Esophagus squamous epithelium (tissue), 5 donors: ENCODE data around the gene CRYGB. TPM values are rescaled to one million over a fixed set of nuclear protein-coding genes. Genes with fewer than 3 reads are reported as not detected.
A peak's percentile ranks its signal among the peaks of the same experiment; 100 is the strongest.
"Not testable (repeated sequence)": the region's sequence is repeated elsewhere in the genome, so short reads cannot be mapped to it uniquely, and the experiment has no call there.

Experiments
- DNase-seq: peaks from one replicate; lab custom pipeline; 2025; lab: John Stamatoyannopoulos, UW
- H3K27ac ChIP-seq, 4 donors: fragments of 200-600 bp; sonication (generic); one replicate each; pipeline ENCODE4 v1.5.1; 2016 to 2019; ENCODE audit warnings: mild to moderate bottlenecking in 1 of 4
- H3K27me3 ChIP-seq, 4 donors: fragments of 200-600 bp; sonication (generic); 1 replicate in 3 of 4; 2 replicates in 1 of 4; pipeline versions ENCODE4 v1.5.1 to v1.6.0; 2017 to 2021; ENCODE audit warnings: antibody characterized with exemption in 1 of 4
- H3K36me3 ChIP-seq, 3 donors: fragments of 200-600 bp; sonication (generic); one replicate each; pipeline ENCODE4 v1.5.1; 2016 to 2019
- H3K4me1 ChIP-seq, 3 donors: fragments of 200-600 bp; sonication (generic); one replicate each; pipeline ENCODE4 v1.5.1; 2017 to 2019
- H3K4me3 ChIP-seq, 4 donors: fragments of 200-600 bp; sonication (generic); 1 replicate in 3 of 4; 2 replicates in 1 of 4; pipeline ENCODE4 v1.5.1; 2016 to 2019; ENCODE audit warnings: mild to moderate bottlenecking in 2 of 4, moderate library complexity in 1 of 4
- H3K9me3 ChIP-seq, 3 donors: fragments of 200-600 bp; sonication (generic); one replicate each; pipeline ENCODE4 v1.5.1; 2016 to 2019
- POLR2A ChIP-seq, 4 donors: fragments of 450-650 bp; IDR thresholded peaks; one replicate each; pipeline ENCODE4 v1.6.1; 2017; ENCODE audit warnings: antibody characterized with exemption in 4 of 4, mild to moderate bottlenecking in 4 of 4, moderate library complexity in 3 of 4
- WGBS, 2 donors: methylation state at CpG; one replicate each; pipeline ENCODE4 v1.1.5; 2018; 5-methylcytosine and 5-hydroxymethylcytosine counted together
- intact Hi-C: fragments of 100-400 bp; cut with DNase I; formaldehyde crosslinking; loops from one replicate; pipeline ENCODE4 v1.15.0; 2022
- total RNA-seq, 4 donors: library from RNA; depleted of rRNA; stranded (reverse); fragments of >200 nt; gene quantifications; one replicate each; pipeline ENCODE4 v1.1.0, GENCODE V29; 2016
- TF ChIP-seq, protein P1 (sequence below), 6 experiments: fragments of 450-650 bp in 4 of 6; fragments of 200-600 bp in 2 of 6; sonication (generic) in 2 of 6; IDR thresholded peaks; one replicate each; pipeline ENCODE4 v1.5.1; 2016 to 2019; ENCODE audit warnings: antibody characterized with exemption in 6 of 6, mild to moderate bottlenecking in 4 of 6, moderate library complexity in 4 of 6
- donor health status: DM: yes; HTN: yes; CAD: no.

CRYGB gene
- total RNA-seq, 4 donors from 2014 or later, result not detected

- Histone ChIP-seq H3K27me3 (peaks cover 0 to 12% (median 0%) of the 10 kb centered on the region in 4 donors), H3K36me3 (no peaks in the 10 kb centered on the region), H3K27ac (no peak overlapping the region), H3K9me3 (no peaks in the 10 kb centered on the region), H3K4me1 (peaks cover 0 to 1% (median 0%) of the 10 kb centered on the region in 3 donors), H3K4me3 (no peak overlapping the region)
- DNase-seq, result no peak
- intact Hi-C loops, result no loop called here
- TF ChIP-seq, protein P1, sequence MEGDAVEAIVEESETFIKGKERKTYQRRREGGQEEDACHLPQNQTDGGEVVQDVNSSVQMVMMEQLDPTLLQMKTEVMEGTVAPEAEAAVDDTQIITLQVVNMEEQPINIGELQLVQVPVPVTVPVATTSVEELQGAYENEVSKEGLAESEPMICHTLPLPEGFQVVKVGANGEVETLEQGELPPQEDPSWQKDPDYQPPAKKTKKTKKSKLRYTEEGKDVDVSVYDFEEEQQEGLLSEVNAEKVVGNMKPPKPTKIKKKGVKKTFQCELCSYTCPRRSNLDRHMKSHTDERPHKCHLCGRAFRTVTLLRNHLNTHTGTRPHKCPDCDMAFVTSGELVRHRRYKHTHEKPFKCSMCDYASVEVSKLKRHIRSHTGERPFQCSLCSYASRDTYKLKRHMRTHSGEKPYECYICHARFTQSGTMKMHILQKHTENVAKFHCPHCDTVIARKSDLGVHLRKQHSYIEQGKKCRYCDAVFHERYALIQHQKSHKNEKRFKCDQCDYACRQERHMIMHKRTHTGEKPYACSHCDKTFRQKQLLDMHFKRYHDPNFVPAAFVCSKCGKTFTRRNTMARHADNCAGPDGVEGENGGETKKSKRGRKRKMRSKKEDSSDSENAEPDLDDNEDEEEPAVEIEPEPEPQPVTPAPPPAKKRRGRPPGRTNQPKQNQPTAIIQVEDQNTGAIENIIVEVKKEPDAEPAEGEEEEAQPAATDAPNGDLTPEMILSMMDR (IDR thresholded peaks at IDR 0.05), result no peak
- TF ChIP-seq POLR2A (IDR thresholded peaks at IDR 0.05), result no peak
- WGBS, 2 donors, result 89 to 94% methylated on average over 3 of the region's 3 CpGs
Measured at GRCh38 chr2:208118918-208119317, 27.0 kb downstream of the CRYGB start.

DNA sequence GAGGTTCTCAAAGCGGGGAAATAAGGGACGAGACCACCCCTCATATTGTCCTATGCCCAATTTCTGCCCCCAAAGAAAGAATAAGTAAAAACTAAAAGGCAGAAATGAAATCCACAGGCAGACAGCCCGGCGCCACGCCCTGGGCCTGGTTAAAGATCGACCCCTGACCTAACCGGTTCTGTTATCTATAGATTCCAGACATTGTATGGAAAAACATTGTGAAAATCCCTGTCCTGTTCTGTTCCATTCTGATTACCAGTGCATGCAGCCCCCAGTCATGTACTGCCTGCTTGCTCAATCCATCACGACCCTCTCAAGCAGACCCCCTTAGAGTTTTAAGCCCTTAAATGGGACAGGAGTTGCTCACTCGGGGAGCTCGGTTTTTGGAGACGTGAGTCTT is 28.6 kb downstream of the CRYGB start:
- H3K36me3 ChIP-seq, intact Hi-C loops, H3K9me3 ChIP-seq, DNase-seq, H3K4me3 ChIP-seq, H3K4me1 ChIP-seq, H3K27ac ChIP-seq: not testable (repeated sequence)
- peaks cover 0 to 14% (median 0%) of the 10 kb centered on the region in 4 donors for H3K27me3 ChIP-seq
- 86 to 87% methylated on average over 11 of the region's 11 CpGs for WGBS, 2 donors

GRCh38 chr2:208112969-208113368 is 33.0 kb downstream of the CRYGB start:
- intact Hi-C loops, result no loop called here
- 41 to 51% methylated on average over 6 to 7 of the region's 7 CpGs for WGBS, 2 donors
- Histone ChIP-seq H3K36me3 (no peaks in the 10 kb centered on the region), H3K4me3 (no peak overlapping the region), H3K4me1 (no peaks in the 10 kb centered on the region), H3K9me3 (no peaks in the 10 kb centered on the region), H3K27me3 (peaks cover 0 to 33% (median 0%) of the 10 kb centered on the region in 4 donors), H3K27ac (no peak overlapping the region)
- DNase-seq, result no peak
- TF ChIP-seq, protein P1 (IDR thresholded peaks at IDR 0.05), result no peak
- no peak for TF ChIP-seq POLR2A (IDR thresholded peaks at IDR 0.05)

DNA sequence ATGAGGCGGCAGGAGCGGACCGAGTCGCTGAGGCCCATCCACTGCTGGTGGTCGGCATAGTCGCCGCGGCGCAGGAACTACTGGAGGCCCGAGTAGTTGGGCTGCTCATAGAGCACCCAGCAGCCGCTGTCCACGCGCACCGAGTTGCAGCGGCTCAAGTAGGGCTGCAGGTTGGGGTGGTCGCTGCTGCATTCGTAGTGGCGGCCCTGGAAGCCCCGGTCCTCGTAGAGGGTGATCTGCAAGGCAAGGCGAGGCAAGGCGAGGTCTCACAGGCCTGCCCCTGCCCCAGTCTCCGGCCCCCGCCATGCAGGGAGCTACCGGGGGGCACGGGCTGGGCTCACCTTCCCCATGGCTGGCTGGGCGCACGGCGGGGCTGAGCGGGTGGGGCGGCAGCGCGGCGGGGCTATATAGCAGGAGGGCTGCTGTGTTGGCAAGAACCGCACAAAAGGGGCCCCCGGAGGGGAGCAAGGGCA is 33.6 kb downstream of the CRYGB start:
- WGBS, 2 donors, result 32 to 34% methylated on average over 7 to 11 of the region's 36 CpGs
- H3K4me1 ChIP-seq, H3K27ac ChIP-seq, H3K9me3 ChIP-seq, H3K36me3 ChIP-seq, DNase-seq, intact Hi-C loops: not testable (repeated sequence)
- H3K27me3 ChIP-seq, result peaks cover 0 to 33% (median 0%) of the 10 kb centered on the region in 4 donors
- peak overlapping the region in 1 of 4 donors; percentile 18 for H3K4me3 ChIP-seq

DNA sequence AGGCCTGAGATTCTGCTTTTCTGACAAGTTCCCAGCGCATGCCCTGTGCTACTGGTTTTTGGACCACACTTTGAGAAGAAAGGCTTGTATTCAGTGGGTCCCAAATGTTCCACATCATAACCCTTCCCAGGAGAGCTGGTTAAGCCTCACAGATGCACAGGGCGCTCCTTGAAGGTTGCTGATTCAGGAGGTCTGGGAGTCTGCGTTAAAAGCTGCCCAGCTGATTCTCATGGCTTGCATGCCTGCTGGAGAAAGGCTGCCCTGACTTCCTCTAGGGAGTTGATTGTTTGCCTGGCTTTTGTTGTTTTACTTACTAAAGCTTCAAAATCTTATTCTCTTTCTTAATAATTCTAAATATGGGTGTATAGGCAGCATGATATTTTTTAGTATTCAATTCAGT is 42.3 kb downstream of the CRYGB start:
- DNase-seq, result no peak
- no peak overlapping the region for H3K27ac ChIP-seq
- H3K36me3 ChIP-seq, result no peaks in the 10 kb centered on the region
- intact Hi-C loops, result no loop called here
- H3K9me3 ChIP-seq, result no peaks in the 10 kb centered on the region
- peaks cover 0 to 8% (median 0%) of the 10 kb centered on the region in 4 donors for H3K27me3 ChIP-seq
- H3K4me3 ChIP-seq, result no peak overlapping the region
- 72 to 77% methylated on average over 3 of the region's 3 CpGs for WGBS, 2 donors
- H3K4me1 ChIP-seq, result no peaks in the 10 kb centered on the region
- TF ChIP-seq POLR2A (IDR thresholded peaks at IDR 0.05), result no peak
- TF ChIP-seq, protein P1 (IDR thresholded peaks at IDR 0.05), result no peak

DNA sequence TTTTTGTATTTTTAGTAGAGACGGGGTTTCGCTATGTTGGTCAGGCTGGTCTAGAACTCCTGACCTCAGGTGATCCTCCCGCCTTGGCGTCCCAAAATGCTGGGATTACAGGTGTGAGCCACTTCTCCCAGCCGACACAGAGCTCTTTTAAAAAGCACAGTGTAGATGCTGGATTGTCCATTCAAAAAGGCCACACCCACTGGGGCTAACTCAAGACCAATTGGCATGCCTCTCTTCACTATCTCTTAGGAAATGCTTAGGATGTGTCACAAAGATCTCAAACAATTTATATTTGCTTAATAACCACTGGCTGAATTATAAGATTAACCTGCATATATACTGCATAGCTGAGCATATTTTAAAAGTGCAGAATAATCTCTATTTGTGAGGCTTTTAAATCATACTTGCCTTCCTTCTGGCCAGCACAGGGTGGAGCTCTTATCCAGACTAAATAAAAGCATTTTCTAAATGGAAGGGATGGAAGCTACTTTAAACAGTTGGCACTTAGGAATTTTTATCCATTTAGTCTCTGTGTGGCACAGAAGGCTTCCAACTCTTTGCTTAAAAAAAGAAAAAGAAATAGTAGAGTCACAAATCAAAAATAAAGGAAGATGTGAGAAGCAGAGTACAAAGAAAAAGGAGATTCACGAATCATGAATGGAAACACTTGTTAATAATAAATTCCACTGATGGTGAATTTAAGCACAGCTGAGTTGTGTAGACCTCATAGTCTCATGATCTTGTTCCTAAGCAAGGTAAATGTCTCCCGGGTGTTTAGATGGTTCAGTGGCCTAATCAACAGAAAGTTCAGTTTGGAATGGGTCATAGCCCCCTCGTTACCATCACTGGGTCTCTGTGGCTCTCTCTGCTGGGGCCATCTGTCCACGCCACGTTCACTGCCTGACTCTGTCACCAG is 44.0 kb downstream of the CRYGB start:
- no peak overlapping the region for H3K27ac ChIP-seq
- WGBS, 2 donors, result 35 to 54% methylated on average over 7 to 10 of the region's 10 CpGs
- no peaks in the 10 kb centered on the region for H3K9me3 ChIP-seq
- intact Hi-C loops, result no loop called here
- H3K4me3 ChIP-seq, result no peak overlapping the region
- no peak for TF ChIP-seq POLR2A (IDR thresholded peaks at IDR 0.05)
- TF ChIP-seq, protein P1 (IDR thresholded peaks at IDR 0.05), result peak in 3 of 6 experiments; percentile 5 to 16 (median 15)
- DNase-seq, result no peak
- H3K36me3 ChIP-seq, result no peaks in the 10 kb centered on the region
- H3K4me1 ChIP-seq, result no peaks in the 10 kb centered on the region
- peaks cover 0 to 8% (median 0%) of the 10 kb centered on the region in 4 donors for H3K27me3 ChIP-seq
